ENCODE measurements around the gene HOXD11.

DNA sequence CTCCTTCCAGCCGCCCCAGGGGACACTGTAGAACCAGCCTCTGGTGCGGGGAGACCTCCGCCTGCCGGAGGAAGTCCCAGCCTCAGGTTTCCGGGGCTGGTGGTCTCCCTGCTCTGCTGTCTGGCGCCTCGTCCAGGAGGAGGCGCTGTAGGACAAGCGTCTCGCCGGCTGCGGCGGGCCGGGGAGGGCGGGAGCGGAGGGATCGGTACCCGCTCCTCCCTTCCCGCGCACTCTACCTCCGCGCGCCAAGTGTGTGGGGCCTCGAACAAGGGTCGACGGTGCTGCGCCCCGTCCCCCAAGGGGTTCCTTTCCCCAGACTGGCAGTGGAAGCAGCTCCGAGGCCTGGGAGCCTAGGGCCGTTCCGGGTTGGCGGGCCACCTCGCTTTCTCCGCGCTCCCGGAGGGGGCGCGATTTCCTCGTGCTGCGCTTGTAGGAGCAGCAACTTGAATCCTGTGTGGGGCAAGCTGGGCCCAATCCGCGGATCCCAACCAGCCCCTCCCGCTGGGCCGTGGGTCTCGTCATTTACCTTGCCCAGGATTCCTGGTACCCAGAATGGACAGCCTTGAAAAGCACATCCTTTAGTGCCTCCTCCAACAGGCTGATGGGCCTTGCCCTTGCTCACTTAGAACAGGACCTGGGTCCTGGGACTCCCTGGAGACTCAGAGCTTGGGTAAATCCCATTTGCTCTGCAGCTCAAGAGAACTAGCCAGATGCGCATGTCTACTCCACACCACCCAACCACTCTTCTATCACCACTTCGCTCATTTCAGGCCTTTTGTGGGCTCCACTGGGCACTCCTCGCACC lies 33.6 kb downstream of the HOXD11 start:
- TF ChIP-seq, protein P1, sequence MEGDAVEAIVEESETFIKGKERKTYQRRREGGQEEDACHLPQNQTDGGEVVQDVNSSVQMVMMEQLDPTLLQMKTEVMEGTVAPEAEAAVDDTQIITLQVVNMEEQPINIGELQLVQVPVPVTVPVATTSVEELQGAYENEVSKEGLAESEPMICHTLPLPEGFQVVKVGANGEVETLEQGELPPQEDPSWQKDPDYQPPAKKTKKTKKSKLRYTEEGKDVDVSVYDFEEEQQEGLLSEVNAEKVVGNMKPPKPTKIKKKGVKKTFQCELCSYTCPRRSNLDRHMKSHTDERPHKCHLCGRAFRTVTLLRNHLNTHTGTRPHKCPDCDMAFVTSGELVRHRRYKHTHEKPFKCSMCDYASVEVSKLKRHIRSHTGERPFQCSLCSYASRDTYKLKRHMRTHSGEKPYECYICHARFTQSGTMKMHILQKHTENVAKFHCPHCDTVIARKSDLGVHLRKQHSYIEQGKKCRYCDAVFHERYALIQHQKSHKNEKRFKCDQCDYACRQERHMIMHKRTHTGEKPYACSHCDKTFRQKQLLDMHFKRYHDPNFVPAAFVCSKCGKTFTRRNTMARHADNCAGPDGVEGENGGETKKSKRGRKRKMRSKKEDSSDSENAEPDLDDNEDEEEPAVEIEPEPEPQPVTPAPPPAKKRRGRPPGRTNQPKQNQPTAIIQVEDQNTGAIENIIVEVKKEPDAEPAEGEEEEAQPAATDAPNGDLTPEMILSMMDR (IDR thresholded peaks at IDR 0.05) = peak; percentile 94 to 99 (median 96)
- peak in 1 of 2 donors; percentile 43 for TF ChIP-seq POLR2A (IDR thresholded peaks at IDR 0.05)
